Esophagus muscularis mucosa (tissue), 4 donors: ENCODE data around the gene ARPIN. TPM values are rescaled to one million over a fixed set of nuclear protein-coding genes. Genes with fewer than 3 reads are reported as not detected.

Source experiments
- DNase-seq: peaks from one replicate; pipeline ENCODE4 v3.0.0-alpha.2; 2017; ENCODE audit errors: extremely low spot score
- H3K27ac ChIP-seq, 4 donors: fragments of 200-600 bp; sonication (generic); replicated peaks in 1 of 4; 1 replicate in 3 of 4; 2 replicates in 1 of 4; pipeline ENCODE4 v1.5.1; 2016 to 2019; ENCODE audit warnings: mild to moderate bottlenecking in 1 of 4
- H3K27me3 ChIP-seq, 4 donors: fragments of 200-600 bp; sonication (generic); one replicate each; pipeline versions ENCODE4 v1.5.1 to v1.6.0; 2016 to 2019
- H3K36me3 ChIP-seq, 4 donors: fragments of 200-600 bp; sonication (generic); one replicate each; pipeline ENCODE4 v1.5.1; 2016 to 2019
- H3K4me1 ChIP-seq, 4 donors: fragments of 200-600 bp; sonication (generic); one replicate each; pipeline ENCODE4 v1.5.1; 2016 to 2019
- H3K4me3 ChIP-seq, 4 donors: fragments of 200-600 bp; sonication (generic); 1 replicate in 2 of 4; 2 replicates in 2 of 4; pipeline ENCODE4 v1.5.1; 2016 to 2019; ENCODE audit warnings: mild to moderate bottlenecking in 4 of 4, moderate library complexity in 1 of 4
- H3K9me3 ChIP-seq, 4 donors: fragments of 200-600 bp; sonication (generic); 1 replicate in 3 of 4; 2 replicates in 1 of 4; pipeline ENCODE4 v1.5.1; 2016 to 2019
- EP300 ChIP-seq: sonication (generic); formaldehyde crosslinking; IDR thresholded peaks from one replicate; pipeline ENCODE4 v1.6.1; 2017; ENCODE audit warnings: antibody characterized with exemption
- POLR2A ChIP-seq: fragments of 450-650 bp; IDR thresholded peaks from one replicate; pipeline ENCODE4 v1.6.1; 2017; ENCODE audit warnings: antibody characterized with exemption, moderate library complexity, mild to moderate bottlenecking, low read depth
- POLR2AphosphoS5 ChIP-seq, 2 donors: sonication (generic); formaldehyde crosslinking; IDR thresholded peaks; one replicate each; pipeline ENCODE4 v1.6.1; 2017; ENCODE audit warnings: antibody characterized with exemption in 2 of 2
- WGBS: methylation state at CpG from one replicate; pipeline ENCODE4 v1.1.5; 2018; 5-methylcytosine and 5-hydroxymethylcytosine counted together
- intact Hi-C: fragments of 100-400 bp; cut with DNase I; formaldehyde crosslinking; loops from one replicate; pipeline ENCODE4 v1.15.1; 2023
- total RNA-seq, 4 donors: library from RNA; depleted of rRNA; stranded (reverse); fragments of >200 nt; gene quantifications; one replicate each; pipeline versions ENCODE4 v1.1.0 to v1.2.1, GENCODE V29; 2016
- TF ChIP-seq, protein P1 (sequence below), 3 experiments: fragments of 200-600 bp in 2 of 3; fragments of 450-650 bp in 1 of 3; sonication (generic) in 2 of 3; IDR thresholded peaks; one replicate each; pipeline ENCODE4 v1.5.1; 2017 to 2019; ENCODE audit warnings: antibody characterized with exemption in 3 of 3, mild to moderate bottlenecking in 2 of 3, moderate library complexity in 1 of 3

Gene ARPIN
- total RNA-seq, 4 donors from 2014 or later, result 19.9 to 26.6 (median 25.4) TPM

- TF ChIP-seq EP300 (no peak), POLR2A (no peak), POLR2AphosphoS5 (IDR thresholded peaks at IDR 0.05) (no peak)
- TF ChIP-seq, protein P1, sequence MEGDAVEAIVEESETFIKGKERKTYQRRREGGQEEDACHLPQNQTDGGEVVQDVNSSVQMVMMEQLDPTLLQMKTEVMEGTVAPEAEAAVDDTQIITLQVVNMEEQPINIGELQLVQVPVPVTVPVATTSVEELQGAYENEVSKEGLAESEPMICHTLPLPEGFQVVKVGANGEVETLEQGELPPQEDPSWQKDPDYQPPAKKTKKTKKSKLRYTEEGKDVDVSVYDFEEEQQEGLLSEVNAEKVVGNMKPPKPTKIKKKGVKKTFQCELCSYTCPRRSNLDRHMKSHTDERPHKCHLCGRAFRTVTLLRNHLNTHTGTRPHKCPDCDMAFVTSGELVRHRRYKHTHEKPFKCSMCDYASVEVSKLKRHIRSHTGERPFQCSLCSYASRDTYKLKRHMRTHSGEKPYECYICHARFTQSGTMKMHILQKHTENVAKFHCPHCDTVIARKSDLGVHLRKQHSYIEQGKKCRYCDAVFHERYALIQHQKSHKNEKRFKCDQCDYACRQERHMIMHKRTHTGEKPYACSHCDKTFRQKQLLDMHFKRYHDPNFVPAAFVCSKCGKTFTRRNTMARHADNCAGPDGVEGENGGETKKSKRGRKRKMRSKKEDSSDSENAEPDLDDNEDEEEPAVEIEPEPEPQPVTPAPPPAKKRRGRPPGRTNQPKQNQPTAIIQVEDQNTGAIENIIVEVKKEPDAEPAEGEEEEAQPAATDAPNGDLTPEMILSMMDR (IDR thresholded peaks at IDR 0.05), result no peak
- DNase-seq, result no peak
- intact Hi-C loops, result no loop called here
- Histone ChIP-seq H3K36me3 (no peaks in the 10 kb centered on the region), H3K4me1 (no peaks in the 10 kb centered on the region), H3K27ac (no peak overlapping the region), H3K9me3 (no peaks in the 10 kb centered on the region), H3K4me3 (no peak overlapping the region), H3K27me3 (no peaks in the 10 kb centered on the region)
- 87% methylated on average over 14 of the region's 14 CpGs for WGBS
These were observed 24.1 kb upstream of the ARPIN start for GRCh38 chr15:89936786-89937265.

DNA sequence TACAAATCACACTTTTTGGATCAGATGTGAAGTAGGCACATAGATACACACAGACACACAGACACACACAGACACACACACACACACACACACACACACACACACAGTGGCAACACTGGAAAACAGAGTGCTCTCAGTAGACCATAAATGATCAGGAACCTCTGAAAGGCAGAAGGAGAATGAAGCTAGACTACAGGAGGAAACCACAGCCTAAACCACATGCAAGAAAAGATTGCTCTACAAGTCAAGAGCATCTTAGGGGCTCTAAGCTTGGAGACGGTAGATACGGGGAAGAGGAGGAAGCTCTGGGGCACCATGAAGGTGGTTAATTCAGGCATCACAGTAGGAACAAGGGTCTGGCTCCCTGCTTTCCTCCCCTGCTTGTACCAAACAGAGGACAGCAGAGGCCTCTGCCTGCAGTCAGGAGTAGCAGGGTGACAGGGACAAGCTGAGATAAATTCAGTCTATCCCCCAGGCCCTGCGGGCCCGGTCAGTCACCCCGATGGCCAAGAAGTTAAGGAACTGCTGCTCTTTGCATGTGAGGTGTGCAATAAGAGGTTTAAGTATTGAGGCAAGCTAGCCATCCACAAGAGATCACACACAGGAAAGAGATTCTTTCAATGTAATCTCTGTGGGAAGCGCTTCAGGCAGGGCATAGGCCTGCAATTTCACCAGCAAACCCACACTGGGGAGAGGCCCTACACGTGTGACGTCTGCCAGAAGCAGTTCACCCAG is 23.5 kb upstream of the ARPIN start:
- no peaks in the 10 kb centered on the region for H3K27me3 ChIP-seq
- H3K9me3 ChIP-seq, result no peaks in the 10 kb centered on the region
- no peak for DNase-seq
- H3K36me3 ChIP-seq, result no peaks in the 10 kb centered on the region
- no peak overlapping the region for H3K27ac ChIP-seq
- 88% methylated on average over 8 of the region's 8 CpGs for WGBS
- no peak for TF ChIP-seq POLR2A
- TF ChIP-seq, protein P1 (IDR thresholded peaks at IDR 0.05), result no peak
- TF ChIP-seq EP300, result no peak
- no peak for TF ChIP-seq POLR2AphosphoS5 (IDR thresholded peaks at IDR 0.05)
- H3K4me1 ChIP-seq, result no peaks in the 10 kb centered on the region
- no peak overlapping the region for H3K4me3 ChIP-seq
- intact Hi-C loops, result no loop called here

DNA sequence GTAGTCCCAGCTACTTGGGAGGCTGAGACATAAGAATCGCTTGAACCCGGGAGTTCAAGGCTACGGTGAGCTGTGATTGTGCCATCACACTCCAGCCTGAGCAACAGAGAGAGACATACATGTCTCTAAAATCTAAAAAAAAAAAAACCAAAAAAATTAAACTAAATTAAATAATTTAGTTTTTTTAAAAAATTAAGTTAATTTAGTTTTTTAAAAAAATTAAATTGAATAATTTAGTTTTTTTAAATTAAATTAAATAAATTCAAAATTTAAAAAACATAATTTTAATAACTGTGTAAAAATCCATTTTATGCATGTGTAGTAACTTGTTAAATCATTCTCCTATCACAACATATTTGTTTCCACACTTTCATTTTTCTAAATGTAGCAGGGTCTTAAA is 20.1 kb upstream of the ARPIN start:
- intact Hi-C loops, result no loop called here
- 100% methylated on average over 3 of the region's 3 CpGs for WGBS
- DNase-seq, result no peak
- no peaks in the 10 kb centered on the region for H3K4me1 ChIP-seq
- H3K27ac ChIP-seq, result no peak overlapping the region
- no peaks in the 10 kb centered on the region for H3K27me3 ChIP-seq
- H3K4me3 ChIP-seq, result no peak overlapping the region
- H3K9me3 ChIP-seq, result no peaks in the 10 kb centered on the region
- no peaks in the 10 kb centered on the region for H3K36me3 ChIP-seq
- TF ChIP-seq, protein P1 (IDR thresholded peaks at IDR 0.05), result no peak
- TF ChIP-seq POLR2AphosphoS5 (IDR thresholded peaks at IDR 0.05) (no peak), POLR2A (no peak), EP300 (no peak)

DNA sequence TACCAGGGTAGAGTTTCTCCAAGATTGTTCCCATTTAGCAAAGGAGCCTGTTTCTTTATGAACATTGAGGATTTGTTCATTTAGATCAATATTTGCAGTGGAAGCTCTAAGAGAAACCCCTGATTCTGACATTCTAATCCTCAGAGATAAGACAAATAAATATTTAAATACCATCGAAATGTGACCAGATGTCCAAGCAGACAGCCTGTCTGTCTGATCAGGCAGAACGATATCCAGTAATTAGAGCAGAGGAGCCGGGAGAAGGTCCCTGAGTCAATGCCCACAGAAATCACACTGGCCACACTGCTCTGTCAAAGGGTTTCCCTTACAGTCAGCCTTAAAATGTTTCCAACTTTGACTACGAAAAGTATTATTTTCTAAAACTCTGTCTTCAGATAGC is 15.7 kb upstream of the ARPIN start:
- no peak for TF ChIP-seq POLR2A
- TF ChIP-seq, protein P1 (IDR thresholded peaks at IDR 0.05), result no peak
- no peak for TF ChIP-seq POLR2AphosphoS5 (IDR thresholded peaks at IDR 0.05)
- no peak for TF ChIP-seq EP300
- 87% methylated on average over 4 of the region's 4 CpGs for WGBS
- H3K4me1 ChIP-seq, result no peaks in the 10 kb centered on the region
- H3K36me3 ChIP-seq, result no peaks in the 10 kb centered on the region
- H3K9me3 ChIP-seq, result no peaks in the 10 kb centered on the region
- H3K27ac ChIP-seq, result no peak overlapping the region
- no peaks in the 10 kb centered on the region for H3K27me3 ChIP-seq
- H3K4me3 ChIP-seq, result no peak overlapping the region
- DNase-seq, result no peak
- intact Hi-C loops, result no loop called here
